Caco-2 (cell line): ENCODE data around the gene PLCB4. TPM values are rescaled to one million over a fixed set of nuclear protein-coding genes. Genes with fewer than 3 reads are reported as not detected.
"Not testable (repeated sequence)": the region's sequence is repeated elsewhere in the genome, so short reads cannot be mapped to it uniquely, and the experiment has no call there.

Experiments used
- BruUV-seq: library from RNA; stranded (reverse); fragments of 400-500 nt; replicated peaks from 2 replicates; lab custom pipeline; 2021; lab: Mats Ljungman, UMichigan
- CTCF ChIA-PET: fragments of 300-600 bp; sonication (Branson Sonifier 250); formaldehyde crosslinking; loops from one replicate; lab custom pipeline; 2022; ENCODE audit warnings: antibody characterized with exemption; lab: Charles Lee
- POLR2A ChIA-PET: fragments of 300-600 bp; sonication (Branson Sonifier 250); formaldehyde crosslinking; loops from one replicate; lab custom pipeline; 2022; ENCODE audit warnings: antibody characterized with exemption; lab: Charles Lee
- DNase-seq, 2 experiments: peaks; one replicate each; pipeline versions ENCODE4 v3.0.0 to v3.0.0-alpha.2; 2020 to 2022
- H3K27me3 ChIP-seq: replicated peaks from 2 replicates; pipeline ENCODE4 v1.6.0; 2011; ENCODE audit warnings: low read length; ENCODE audit not compliant: control insufficient read depth, insufficient read depth
- H3K36me3 ChIP-seq: 2 replicates; pipeline ENCODE4 v1.5.1; 2011; ENCODE audit warnings: low read length; ENCODE audit not compliant: control insufficient read depth, insufficient read depth
- H3K4me1 ChIP-seq: fragments of 250-450 bp; sonication (Bioruptor Pico); 2 replicates; pipeline ENCODE4 v1.5.1; 2020; ENCODE audit warnings: mild to moderate bottlenecking
- H3K4me3 ChIP-seq: 2 replicates; pipeline ENCODE4 v1.5.1; 2011; ENCODE audit warnings: low read depth, mild to moderate bottlenecking, control low read depth, low read length
- H3K9me3 ChIP-seq: fragments of 250-450 bp; sonication (Bioruptor Pico); 2 replicates; pipeline ENCODE4 v1.5.1; 2020; ENCODE audit warnings: mild to moderate bottlenecking, moderate library complexity
- H3K27ac Mint-ChIP-seq: one replicate; pipeline ENCODE4 v1.8.0; 2022; ENCODE audit warnings: mixed read lengths; ENCODE audit not compliant: unreplicated experiment
- H3K27me3 Mint-ChIP-seq: one replicate; pipeline ENCODE4 v1.8.0; 2022; ENCODE audit warnings: mixed read lengths; ENCODE audit not compliant: insufficient read depth, unreplicated experiment
- H3K36me3 Mint-ChIP-seq: one replicate; pipeline ENCODE4 v1.8.0; 2022; ENCODE audit warnings: mild to moderate bottlenecking, mixed read lengths; ENCODE audit not compliant: insufficient read depth, unreplicated experiment
- H3K4me1 Mint-ChIP-seq: one replicate; pipeline ENCODE4 v1.8.0; 2022; ENCODE audit warnings: low read depth, mixed read lengths; ENCODE audit not compliant: unreplicated experiment
- H3K4me3 Mint-ChIP-seq: one replicate; pipeline ENCODE4 v1.8.0; 2022; ENCODE audit warnings: mild to moderate bottlenecking, moderate library complexity, mixed read lengths; ENCODE audit not compliant: unreplicated experiment
- H3K9me3 Mint-ChIP-seq: one replicate; pipeline ENCODE4 v1.8.0; 2022; ENCODE audit warnings: mixed read lengths; ENCODE audit not compliant: unreplicated experiment
- CTCF ChIP-seq, 2 experiments: fragments of 200-600 bp in 1 of 2; IDR thresholded peaks; 1 replicate in 1 of 2; 2 replicates in 1 of 2; pipeline versions ENCODE4 v1.5.1 to v1.8.0; 2011 to 2022; ENCODE audit warnings: antibody characterized with exemption in 1 of 2, control low read depth in 1 of 2, inconsistent platforms in 1 of 2, low read depth in 1 of 2, low read length in 1 of 2, mild to moderate bottlenecking in 1 of 2, moderate library complexity in 1 of 2; ENCODE audit not compliant: insufficient read depth in 1 of 2, severe bottlenecking in 1 of 2, unreplicated experiment in 1 of 2
- intact Hi-C: fragments of 100-400 bp; cut with micrococcal nuclease; formaldehyde crosslinking; loops from one replicate; pipeline ENCODE4 v1.10.0; 2022; ENCODE audit not compliant: unreplicated experiment
- total RNA-seq: library from RNA; stranded (reverse); gene quantifications from 2 replicates; pipeline ENCODE4 v1.2.3, GENCODE V29; 2022

Gene PLCB4
- total RNA-seq, 1 experiment from 2014 or later = 3.0 TPM

- Mint-ChIP-seq H3K4me1 (no peaks in the 10 kb centered on the region), H3K27me3 (no peaks in the 10 kb centered on the region)
- H3K4me3 ChIP-seq = no peak overlapping the region
Observed at GRCh38 chr20:9150679-9151078, 81.8 kb downstream of the PLCB4 start.

DNA sequence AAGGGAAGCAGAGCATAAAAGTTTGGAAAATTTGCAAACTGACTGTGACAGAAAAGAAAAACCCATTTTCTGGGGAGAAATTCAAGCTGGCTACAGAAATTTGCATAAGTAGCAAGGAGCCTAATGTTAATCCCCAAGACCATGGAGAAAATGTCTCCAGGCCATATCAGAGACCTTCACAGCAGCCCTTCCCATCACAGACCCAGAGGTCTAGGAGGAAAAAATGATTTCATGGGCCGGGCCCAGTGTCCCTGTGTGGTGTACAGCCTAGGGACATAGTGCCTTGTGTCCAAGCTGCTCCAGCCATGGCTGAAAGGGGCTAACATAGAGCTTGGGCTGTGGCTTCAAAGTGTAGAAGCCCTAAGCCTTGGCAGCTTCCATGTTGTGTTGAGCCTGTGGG lies 83.3 kb downstream of the PLCB4 start:
- H3K27ac Mint-ChIP-seq, H3K36me3 ChIP-seq, H3K36me3 Mint-ChIP-seq, BruUV-seq, CTCF ChIA-PET, intact Hi-C loops, H3K4me3 ChIP-seq, H3K9me3 ChIP-seq, H3K4me1 Mint-ChIP-seq, H3K4me1 ChIP-seq, POLR2A ChIA-PET, DNase-seq, H3K27me3 Mint-ChIP-seq, H3K27me3 ChIP-seq, H3K4me3 Mint-ChIP-seq: not testable (repeated sequence)
- peaks cover 11% of the 10 kb centered on the region for H3K9me3 Mint-ChIP-seq

More at GRCh38 chr20:9150679-9151078, 81.8 kb downstream of the PLCB4 start:
- TF ChIP-seq CTCF (IDR thresholded peaks at IDR 0.05; ENCODE audit: insufficient read depth in 1 of 2, low read depth in 1 of 2, low read length in 1 of 2, severe bottlenecking in 1 of 2, unreplicated experiment in 1 of 2) = no peak
- ChIA-PET POLR2A (no interaction called here), CTCF (no interaction called here)
- no TSS peak for BruUV-seq
- peaks cover 11% of the 10 kb centered on the region for H3K9me3 Mint-ChIP-seq
- no peak overlapping the region for H3K4me3 Mint-ChIP-seq
- DNase-seq = no peak
- no peaks in the 10 kb centered on the region for H3K36me3 ChIP-seq
- H3K4me1 ChIP-seq = no peaks in the 10 kb centered on the region
- H3K27ac Mint-ChIP-seq = no peak overlapping the region
- peaks cover 6% of the 10 kb centered on the region for H3K9me3 ChIP-seq
- no peaks in the 10 kb centered on the region for H3K36me3 Mint-ChIP-seq
- intact Hi-C loops = no loop called here
- H3K27me3 ChIP-seq = no peaks in the 10 kb centered on the region

DNA sequence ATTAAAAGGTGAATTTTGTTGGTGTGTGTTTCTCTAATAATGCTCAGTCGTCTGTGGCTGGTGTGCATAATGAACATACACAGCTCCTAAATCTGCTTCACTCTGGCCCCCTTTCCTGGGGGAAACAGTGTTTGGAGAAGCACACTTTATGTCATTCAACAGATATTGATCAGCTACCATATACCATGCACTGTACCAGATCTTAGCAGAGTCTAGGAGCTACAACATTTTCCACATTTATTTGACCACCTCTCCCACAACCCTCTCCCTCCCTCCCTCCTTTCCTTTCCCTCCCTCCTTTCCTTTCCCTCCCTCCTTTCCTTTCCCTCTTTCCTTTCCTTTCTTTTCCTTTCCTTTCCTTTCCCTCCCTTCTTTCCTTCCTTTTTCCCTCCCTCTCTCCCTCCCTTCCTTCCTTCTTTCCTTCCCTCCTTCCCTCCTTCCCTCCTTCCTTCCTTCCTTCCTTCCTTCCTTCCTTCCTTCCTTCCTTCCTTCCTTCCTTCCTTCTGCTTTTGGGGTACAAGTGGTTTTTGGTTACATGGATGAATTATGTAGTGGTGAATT lies 85.7 kb downstream of the PLCB4 start:
- intact Hi-C loops = no loop called here

More for the DNA sequence above, 85.7 kb downstream of the PLCB4 start:
- H3K27me3 Mint-ChIP-seq = no peaks in the 10 kb centered on the region
- ChIA-PET POLR2A (no interaction called here), CTCF (no interaction called here)
- Histone ChIP-seq H3K27me3 (no peaks in the 10 kb centered on the region), H3K9me3 (peaks cover 6% of the 10 kb centered on the region), H3K4me1 (no peaks in the 10 kb centered on the region), H3K36me3 (no peaks in the 10 kb centered on the region), H3K4me3 (no peak overlapping the region)
- H3K36me3 Mint-ChIP-seq = no peaks in the 10 kb centered on the region
- peaks cover 11% of the 10 kb centered on the region for H3K9me3 Mint-ChIP-seq
- H3K4me1 Mint-ChIP-seq = no peaks in the 10 kb centered on the region
- BruUV-seq = no TSS peak
- no peak for TF ChIP-seq CTCF (IDR thresholded peaks at IDR 0.05; ENCODE audit: insufficient read depth in 1 of 2, low read depth in 1 of 2, low read length in 1 of 2, severe bottlenecking in 1 of 2, unreplicated experiment in 1 of 2)
- no peak overlapping the region for H3K27ac Mint-ChIP-seq
- DNase-seq = no peak
- no peak overlapping the region for H3K4me3 Mint-ChIP-seq
